HL-60 (cell line): ENCODE measurements around the gene BCO1.

Source experiments
- DNase-seq, 2 experiments: peaks; one replicate each; pipeline ENCODE4 v3.0.0-alpha.2; 2010 to 2020; ENCODE audit warnings: low read depth in 1 of 2, low spot score in 1 of 2
- H3K27ac ChIP-seq: fragments of 250-450 bp; sonication (Bioruptor Pico); replicated peaks from 2 replicates; pipeline ENCODE4 v1.5.1; 2020; ENCODE audit warnings: mild to moderate bottlenecking, moderate library complexity
- H3K27me3 ChIP-seq: fragments of 250-450 bp; sonication (Bioruptor Pico); 2 replicates; pipeline ENCODE4 v1.5.1; 2021; ENCODE audit warnings: mild to moderate bottlenecking, moderate library complexity; ENCODE audit not compliant: insufficient read depth, poor library complexity, severe bottlenecking
- H3K4me3 ChIP-seq: replicated peaks from 2 replicates; pipeline ENCODE4 v1.5.1; 2011; ENCODE audit warnings: mild to moderate bottlenecking, control low read depth, low read length; ENCODE audit not compliant: insufficient read depth
- CTCF ChIP-seq: IDR thresholded peaks from one replicate; pipeline ENCODE4 v1.5.1; 2011; ENCODE audit warnings: low read length, control low read depth, inconsistent platforms; ENCODE audit not compliant: insufficient read depth
- GABPA ChIP-seq: IDR thresholded peaks from 2 replicates; pipeline ENCODE4 v1.6.1; 2012; ENCODE audit warnings: low read depth
- POLR2AphosphoS5 ChIP-seq: IDR thresholded peaks from 2 replicates; pipeline ENCODE4 v1.6.1; 2012; ENCODE audit warnings: low read depth
- REST ChIP-seq: IDR thresholded peaks from 2 replicates; pipeline ENCODE4 v1.6.1; 2012; ENCODE audit warnings: low read depth; ENCODE audit not compliant: insufficient replicate concordance
- SPI1 ChIP-seq: IDR thresholded peaks from 2 replicates; pipeline ENCODE4 v1.6.1; 2012; ENCODE audit warnings: low read depth, mild to moderate bottlenecking, borderline replicate concordance

Gene BCO1

DNA sequence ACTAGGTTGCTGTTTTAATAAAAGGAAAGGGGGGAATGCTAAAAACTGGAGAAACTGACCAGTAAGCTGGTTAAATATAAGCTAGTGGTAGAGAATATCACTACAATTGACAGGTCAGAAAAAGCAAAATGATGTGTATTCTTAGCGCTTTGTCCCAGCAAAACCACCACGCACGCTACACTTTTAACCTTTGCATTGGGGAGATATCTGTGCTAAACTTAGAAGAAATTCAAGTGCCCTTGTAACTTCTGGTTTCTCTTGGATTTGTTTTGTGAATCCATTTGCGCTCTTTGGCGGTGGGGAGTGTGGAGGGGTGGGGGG lies 77.6 kb downstream of the BCO1 start:
- no peaks in the 10 kb centered on the region for H3K27me3 ChIP-seq
- no peak overlapping the region for H3K27ac ChIP-seq
- TF ChIP-seq SPI1, result no peak
- no peak for TF ChIP-seq GABPA
- TF ChIP-seq CTCF, result no peak
- no peak for TF ChIP-seq POLR2AphosphoS5
- no peak for TF ChIP-seq REST
- DNase-seq, result no peak
- H3K4me3 ChIP-seq, result peak overlapping the region; percentile 65; the same call in 1 of the 2 replicates

GRCh38 chr16:81318711-81319110 lies 80.2 kb downstream of the BCO1 start:
- TF ChIP-seq POLR2AphosphoS5, result no peak
- no peak for TF ChIP-seq GABPA
- TF ChIP-seq SPI1, result no peak
- no peak for TF ChIP-seq CTCF
- no peak for TF ChIP-seq REST
- DNase-seq, result no peak
- H3K4me3 ChIP-seq, result no peak overlapping the region
- H3K27ac ChIP-seq, result no peak overlapping the region
- H3K27me3 ChIP-seq, result no peaks in the 10 kb centered on the region

- H3K4me3 ChIP-seq, result no peak overlapping the region
- DNase-seq, result no peak
Measured at GRCh38 chr16:81319221-81319912, 80.9 kb downstream of the BCO1 start.

More at GRCh38 chr16:81319221-81319912, 80.9 kb downstream of the BCO1 start:
- H3K27ac ChIP-seq, result no peak overlapping the region
- TF ChIP-seq SPI1, result no peak
- TF ChIP-seq GABPA, result no peak
- TF ChIP-seq CTCF, result no peak
- no peak for TF ChIP-seq POLR2AphosphoS5
- no peak for TF ChIP-seq REST
- no peaks in the 10 kb centered on the region for H3K27me3 ChIP-seq
